HepG2 (cell line): ENCODE measurements around the gene ADCY9. TPM values are rescaled to one million over a fixed set of nuclear protein-coding genes. Genes with fewer than 3 reads are reported as not detected.

Experiments
- CREB1 ChIP-seq, 2 experiments: fragments of 450-650 bp in 1 of 2; IDR thresholded peaks; 2 replicates each; pipeline ENCODE4 v1.6.1; 2016 to 2017; ENCODE audit warnings: control low read depth in 1 of 2, mild to moderate bottlenecking in 1 of 2, missing compliant biosample characterization in 1 of 2, missing genetic modification characterization in 1 of 2
- DPF2 ChIP-seq: sonication (generic); formaldehyde crosslinking; IDR thresholded peaks from 2 replicates; pipeline ENCODE4 v1.4.0; 2020; ENCODE audit warnings: mild to moderate bottlenecking, low read depth, missing genetic modification reagents, borderline replicate concordance
- GZF1 ChIP-seq: sonication (generic); formaldehyde crosslinking; IDR thresholded peaks from 2 replicates; pipeline ENCODE4 v1.5.1; 2020; ENCODE audit warnings: mild to moderate bottlenecking, missing genetic modification reagents
- HNRNPLL ChIP-seq: fragments of 200-400 bp; formaldehyde crosslinking; IDR thresholded peaks from 2 replicates; pipeline ENCODE4 v1.6.1; 2017; ENCODE audit warnings: mild to moderate bottlenecking, low read depth, low read length; ENCODE audit not compliant: poor library complexity, severe bottlenecking
- KLF12 ChIP-seq: sonication (generic); formaldehyde crosslinking; IDR thresholded peaks from 2 replicates; pipeline ENCODE4 v1.4.0; 2020; ENCODE audit warnings: missing genetic modification reagents, borderline replicate concordance
- MED1 ChIP-seq: sonication (generic); formaldehyde crosslinking; IDR thresholded peaks from 2 replicates; pipeline ENCODE4 v1.4.0; 2020; ENCODE audit warnings: missing genetic modification reagents
- POLR2G ChIP-seq: fragments of 200-400 bp; formaldehyde crosslinking; IDR thresholded peaks from 2 replicates; pipeline ENCODE4 v1.6.1; 2018; ENCODE audit warnings: mild to moderate bottlenecking, low read depth, low read length, moderate library complexity
- SAP130 ChIP-seq: IDR thresholded peaks from 2 replicates; pipeline ENCODE4 v1.6.1; 2016; ENCODE audit warnings: low read depth
- SMAD9 ChIP-seq: sonication (generic); formaldehyde crosslinking; IDR thresholded peaks from 2 replicates; pipeline ENCODE4 v1.5.1; 2020; ENCODE audit warnings: mild to moderate bottlenecking, missing genetic modification reagents
- TGIF2 ChIP-seq: IDR thresholded peaks from 2 replicates; pipeline ENCODE4 v1.6.1; 2016; ENCODE audit warnings: control low read depth, missing compliant biosample characterization
- polyA plus RNA-seq, 8 experiments: library from polyadenylated mRNA; depleted of rRNA in 3 of 8; stranded (reverse) in 7 of 8; unstranded in 1 of 8; fragments of >200 nt; fragmentation: Illumina TruSeq in 4 of 8; extraction: Trizol in 4 of 8; gene quantifications; 2 replicates each; pipeline versions ENCODE4 v1.2.1 to v1.2.3, GENCODE V29; 2011 to 2016; ENCODE audit warnings: low read depth in 4 of 8, missing spikeins in 1 of 8, mixed read lengths in 1 of 8; ENCODE audit not compliant: insufficient read depth in 1 of 8
- total RNA-seq, 5 experiments: library from RNA; depleted of rRNA; stranded (reverse); fragments of >200 nt; fragmentation: Illumina TruSeq; extraction: Trizol; gene quantifications; 2 replicates each; pipeline ENCODE4 v1.2.3, GENCODE V29; 2016; ENCODE audit warnings: low read depth in 1 of 5
- TF ChIP-seq, protein P1 (sequence below): sonication (generic); formaldehyde crosslinking; IDR thresholded peaks from 2 replicates; pipeline ENCODE4 v1.4.0; 2020; ENCODE audit warnings: missing genetic modification reagents, borderline replicate concordance
- TF ChIP-seq, protein P2 (sequence below): IDR thresholded peaks from 2 replicates; pipeline ENCODE4 v1.6.1; 2016; ENCODE audit warnings: low read depth, missing genetic modification reagents, missing compliant biosample characterization
- TF ChIP-seq, protein P3 (sequence below): sonication (generic); formaldehyde crosslinking; IDR thresholded peaks from 2 replicates; pipeline ENCODE4 v1.4.0; 2020; ENCODE audit warnings: missing genetic modification reagents
- TF ChIP-seq, protein P4 (sequence below): sonication (generic); formaldehyde crosslinking; IDR thresholded peaks from 2 replicates; pipeline ENCODE4 v1.5.1; 2020; ENCODE audit warnings: mild to moderate bottlenecking, missing genetic modification reagents, moderate library complexity

Gene ADCY9
- total and polyA plus RNA-seq, 2 of the 13 experiments (the other 11 are each of a cell fraction or from before 2014, with no cell fraction given) = 11.2 to 13.9 TPM

DNA sequence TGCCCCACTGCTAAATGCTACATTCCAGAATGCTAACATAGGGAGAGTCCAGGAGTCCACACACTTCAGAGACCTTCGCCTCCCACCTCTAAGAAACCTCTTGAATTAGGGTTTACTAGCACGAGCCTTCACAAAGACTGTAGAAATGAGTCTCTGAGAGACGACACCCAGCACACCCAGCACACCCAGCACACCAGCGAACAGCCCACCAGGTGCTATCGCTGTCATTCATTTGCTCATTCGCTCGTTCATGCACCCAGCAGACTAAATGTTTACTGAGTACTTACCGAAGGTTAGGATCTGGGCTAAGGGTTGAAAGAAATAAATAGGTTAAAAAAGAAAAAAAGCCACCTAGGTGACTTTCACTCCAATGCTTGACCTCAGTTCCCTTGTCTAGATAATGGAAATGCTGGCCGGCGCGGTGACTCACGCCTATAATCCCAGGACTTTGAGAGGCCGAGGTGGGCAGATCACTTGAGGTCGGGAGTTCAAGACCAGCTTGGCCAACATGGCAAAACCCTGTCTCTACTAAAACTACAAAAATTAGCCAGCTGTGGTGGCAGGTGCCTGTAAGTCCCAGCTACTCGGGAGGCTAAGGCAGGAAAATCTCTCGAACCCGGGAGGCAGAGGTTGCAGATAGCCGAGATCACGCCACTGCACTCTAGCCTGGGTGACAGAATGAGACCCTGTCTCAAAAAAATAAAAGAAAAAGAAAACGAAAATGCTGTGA lies 100.8 kb downstream of the ADCY9 start (continued):
- TF ChIP-seq CREB1 (IDR thresholded peaks at IDR 0.05) (no peak), CREB1 (CRISPR knock-in tag; IDR thresholded peaks at IDR 0.05) (no peak), POLR2G (no peak), DPF2 (peak; percentile 59; the same call in 1 of the 2 replicates), SAP130 (CRISPR knock-in tag) (no peak), GZF1 (CRISPR knock-in tag) (no peak), TGIF2 (CRISPR knock-in tag) (no peak), KLF12 (no peak), HNRNPLL (no peak), MED1 (peak; percentile 36; the same call in 1 of the 2 replicates), SMAD9 (CRISPR knock-in tag) (no peak)
- TF ChIP-seq, protein P1, sequence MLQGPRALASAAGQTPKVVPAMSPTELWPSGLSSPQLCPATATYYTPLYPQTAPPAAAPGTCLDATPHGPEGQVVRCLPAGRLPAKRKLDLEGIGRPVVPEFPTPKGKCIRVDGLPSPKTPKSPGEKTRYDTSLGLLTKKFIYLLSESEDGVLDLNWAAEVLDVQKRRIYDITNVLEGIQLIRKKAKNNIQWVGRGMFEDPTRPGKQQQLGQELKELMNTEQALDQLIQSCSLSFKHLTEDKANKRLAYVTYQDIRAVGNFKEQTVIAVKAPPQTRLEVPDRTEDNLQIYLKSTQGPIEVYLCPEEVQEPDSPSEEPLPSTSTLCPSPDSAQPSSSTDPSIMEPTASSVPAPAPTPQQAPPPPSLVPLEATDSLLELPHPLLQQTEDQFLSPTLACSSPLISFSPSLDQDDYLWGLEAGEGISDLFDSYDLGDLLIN (CRISPR knock-in tag) = no peak
- TF ChIP-seq, protein P2, sequence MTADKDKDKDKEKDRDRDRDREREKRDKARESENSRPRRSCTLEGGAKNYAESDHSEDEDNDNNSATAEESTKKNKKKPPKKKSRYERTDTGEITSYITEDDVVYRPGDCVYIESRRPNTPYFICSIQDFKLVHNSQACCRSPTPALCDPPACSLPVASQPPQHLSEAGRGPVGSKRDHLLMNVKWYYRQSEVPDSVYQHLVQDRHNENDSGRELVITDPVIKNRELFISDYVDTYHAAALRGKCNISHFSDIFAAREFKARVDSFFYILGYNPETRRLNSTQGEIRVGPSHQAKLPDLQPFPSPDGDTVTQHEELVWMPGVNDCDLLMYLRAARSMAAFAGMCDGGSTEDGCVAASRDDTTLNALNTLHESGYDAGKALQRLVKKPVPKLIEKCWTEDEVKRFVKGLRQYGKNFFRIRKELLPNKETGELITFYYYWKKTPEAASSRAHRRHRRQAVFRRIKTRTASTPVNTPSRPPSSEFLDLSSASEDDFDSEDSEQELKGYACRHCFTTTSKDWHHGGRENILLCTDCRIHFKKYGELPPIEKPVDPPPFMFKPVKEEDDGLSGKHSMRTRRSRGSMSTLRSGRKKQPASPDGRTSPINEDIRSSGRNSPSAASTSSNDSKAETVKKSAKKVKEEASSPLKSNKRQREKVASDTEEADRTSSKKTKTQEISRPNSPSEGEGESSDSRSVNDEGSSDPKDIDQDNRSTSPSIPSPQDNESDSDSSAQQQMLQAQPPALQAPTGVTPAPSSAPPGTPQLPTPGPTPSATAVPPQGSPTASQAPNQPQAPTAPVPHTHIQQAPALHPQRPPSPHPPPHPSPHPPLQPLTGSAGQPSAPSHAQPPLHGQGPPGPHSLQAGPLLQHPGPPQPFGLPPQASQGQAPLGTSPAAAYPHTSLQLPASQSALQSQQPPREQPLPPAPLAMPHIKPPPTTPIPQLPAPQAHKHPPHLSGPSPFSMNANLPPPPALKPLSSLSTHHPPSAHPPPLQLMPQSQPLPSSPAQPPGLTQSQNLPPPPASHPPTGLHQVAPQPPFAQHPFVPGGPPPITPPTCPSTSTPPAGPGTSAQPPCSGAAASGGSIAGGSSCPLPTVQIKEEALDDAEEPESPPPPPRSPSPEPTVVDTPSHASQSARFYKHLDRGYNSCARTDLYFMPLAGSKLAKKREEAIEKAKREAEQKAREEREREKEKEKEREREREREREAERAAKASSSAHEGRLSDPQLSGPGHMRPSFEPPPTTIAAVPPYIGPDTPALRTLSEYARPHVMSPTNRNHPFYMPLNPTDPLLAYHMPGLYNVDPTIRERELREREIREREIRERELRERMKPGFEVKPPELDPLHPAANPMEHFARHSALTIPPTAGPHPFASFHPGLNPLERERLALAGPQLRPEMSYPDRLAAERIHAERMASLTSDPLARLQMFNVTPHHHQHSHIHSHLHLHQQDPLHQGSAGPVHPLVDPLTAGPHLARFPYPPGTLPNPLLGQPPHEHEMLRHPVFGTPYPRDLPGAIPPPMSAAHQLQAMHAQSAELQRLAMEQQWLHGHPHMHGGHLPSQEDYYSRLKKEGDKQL (CRISPR knock-in tag) = no peak
- TF ChIP-seq, protein P3, sequence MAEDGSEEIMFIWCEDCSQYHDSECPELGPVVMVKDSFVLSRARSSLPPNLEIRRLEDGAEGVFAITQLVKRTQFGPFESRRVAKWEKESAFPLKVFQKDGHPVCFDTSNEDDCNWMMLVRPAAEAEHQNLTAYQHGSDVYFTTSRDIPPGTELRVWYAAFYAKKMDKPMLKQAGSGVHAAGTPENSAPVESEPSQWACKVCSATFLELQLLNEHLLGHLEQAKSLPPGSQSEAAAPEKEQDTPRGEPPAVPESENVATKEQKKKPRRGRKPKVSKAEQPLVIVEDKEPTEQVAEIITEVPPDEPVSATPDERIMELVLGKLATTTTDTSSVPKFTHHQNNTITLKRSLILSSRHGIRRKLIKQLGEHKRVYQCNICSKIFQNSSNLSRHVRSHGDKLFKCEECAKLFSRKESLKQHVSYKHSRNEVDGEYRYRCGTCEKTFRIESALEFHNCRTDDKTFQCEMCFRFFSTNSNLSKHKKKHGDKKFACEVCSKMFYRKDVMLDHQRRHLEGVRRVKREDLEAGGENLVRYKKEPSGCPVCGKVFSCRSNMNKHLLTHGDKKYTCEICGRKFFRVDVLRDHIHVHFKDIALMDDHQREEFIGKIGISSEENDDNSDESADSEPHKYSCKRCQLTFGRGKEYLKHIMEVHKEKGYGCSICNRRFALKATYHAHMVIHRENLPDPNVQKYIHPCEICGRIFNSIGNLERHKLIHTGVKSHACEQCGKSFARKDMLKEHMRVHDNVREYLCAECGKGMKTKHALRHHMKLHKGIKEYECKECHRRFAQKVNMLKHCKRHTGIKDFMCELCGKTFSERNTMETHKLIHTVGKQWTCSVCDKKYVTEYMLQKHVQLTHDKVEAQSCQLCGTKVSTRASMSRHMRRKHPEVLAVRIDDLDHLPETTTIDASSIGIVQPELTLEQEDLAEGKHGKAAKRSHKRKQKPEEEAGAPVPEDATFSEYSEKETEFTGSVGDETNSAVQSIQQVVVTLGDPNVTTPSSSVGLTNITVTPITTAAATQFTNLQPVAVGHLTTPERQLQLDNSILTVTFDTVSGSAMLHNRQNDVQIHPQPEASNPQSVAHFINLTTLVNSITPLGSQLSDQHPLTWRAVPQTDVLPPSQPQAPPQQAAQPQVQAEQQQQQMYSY (CRISPR knock-in tag) = no peak
- TF ChIP-seq, protein P4, sequence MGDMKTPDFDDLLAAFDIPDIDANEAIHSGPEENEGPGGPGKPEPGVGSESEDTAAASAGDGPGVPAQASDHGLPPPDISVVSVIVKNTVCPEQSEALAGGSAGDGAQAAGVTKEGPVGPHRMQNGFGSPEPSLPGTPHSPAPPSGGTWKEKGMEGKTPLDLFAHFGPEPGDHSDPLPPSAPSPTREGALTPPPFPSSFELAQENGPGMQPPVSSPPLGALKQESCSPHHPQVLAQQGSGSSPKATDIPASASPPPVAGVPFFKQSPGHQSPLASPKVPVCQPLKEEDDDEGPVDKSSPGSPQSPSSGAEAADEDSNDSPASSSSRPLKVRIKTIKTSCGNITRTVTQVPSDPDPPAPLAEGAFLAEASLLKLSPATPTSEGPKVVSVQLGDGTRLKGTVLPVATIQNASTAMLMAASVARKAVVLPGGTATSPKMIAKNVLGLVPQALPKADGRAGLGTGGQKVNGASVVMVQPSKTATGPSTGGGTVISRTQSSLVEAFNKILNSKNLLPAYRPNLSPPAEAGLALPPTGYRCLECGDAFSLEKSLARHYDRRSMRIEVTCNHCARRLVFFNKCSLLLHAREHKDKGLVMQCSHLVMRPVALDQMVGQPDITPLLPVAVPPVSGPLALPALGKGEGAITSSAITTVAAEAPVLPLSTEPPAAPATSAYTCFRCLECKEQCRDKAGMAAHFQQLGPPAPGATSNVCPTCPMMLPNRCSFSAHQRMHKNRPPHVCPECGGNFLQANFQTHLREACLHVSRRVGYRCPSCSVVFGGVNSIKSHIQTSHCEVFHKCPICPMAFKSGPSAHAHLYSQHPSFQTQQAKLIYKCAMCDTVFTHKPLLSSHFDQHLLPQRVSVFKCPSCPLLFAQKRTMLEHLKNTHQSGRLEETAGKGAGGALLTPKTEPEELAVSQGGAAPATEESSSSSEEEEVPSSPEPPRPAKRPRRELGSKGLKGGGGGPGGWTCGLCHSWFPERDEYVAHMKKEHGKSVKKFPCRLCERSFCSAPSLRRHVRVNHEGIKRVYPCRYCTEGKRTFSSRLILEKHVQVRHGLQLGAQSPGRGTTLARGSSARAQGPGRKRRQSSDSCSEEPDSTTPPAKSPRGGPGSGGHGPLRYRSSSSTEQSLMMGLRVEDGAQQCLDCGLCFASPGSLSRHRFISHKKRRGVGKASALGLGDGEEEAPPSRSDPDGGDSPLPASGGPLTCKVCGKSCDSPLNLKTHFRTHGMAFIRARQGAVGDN (CRISPR knock-in tag) = peak; percentile 18; the same call in 1 of the 2 replicates
